Measurements from ENCODE around the gene RAET1G. TPM values are rescaled to one million over a fixed set of nuclear protein-coding genes. Genes with fewer than 3 reads are reported as not detected.

RAET1G gene
- polyA plus RNA-seq, 1 of the 3 experiments (the other 2 are of a cell fraction) = 2.5 TPM

GRCh38 chr6:149963462-149964307 lies 40.8 kb upstream of the RAET1G start, which contains the start of gene ULBP1 (continued):
- TF ChIP-seq FOXJ3 (CRISPR knock-in tag; IDR thresholded peaks at IDR 0.05) (no peak), RXRA (IDR thresholded peaks at IDR 0.05; ENCODE audit: borderline replicate concordance, low read depth) (no peak), MAX (IDR thresholded peaks at IDR 0.05; ENCODE audit: low read depth) (peak; percentile 45; the same call in 1 of the 2 replicates), GABPA (IDR thresholded peaks at IDR 0.05; ENCODE audit: low read depth) (no peak), ELF1 (IDR thresholded peaks at IDR 0.05) (no peak), ZBTB33 (IDR thresholded peaks at IDR 0.05; ENCODE audit: borderline replicate concordance, low read depth) (no peak)

GRCh38 chr6:149963212-149963461 lies 40.2 kb upstream of the RAET1G start:
- DNase-seq = no peak
- Histone ChIP-seq H3K9me2 (no peaks in the 10 kb centered on the region), H3K4me1 (ENCODE audit: control insufficient read depth in 1 of 2, insufficient read depth in 2 of 2, low read depth in 1 of 2, low read length in 1 of 2) (peaks cover 0 to 16% of the 10 kb centered on the region in 2 experiments; a peak in 1 of 4 replicates), H3K27me3 (ENCODE audit: insufficient read depth) (peaks cover 54% of the 10 kb centered on the region), H2AFZ (ENCODE audit: low read depth) (peak overlapping the region; percentile 6; the same call in 1 of the 2 replicates), H3K9me3 (no peaks in the 10 kb centered on the region), H3K79me2 (ENCODE audit: insufficient read depth) (no peaks in the 10 kb centered on the region), H3K4me2 (peak overlapping the region; percentile 62; the same call in 1 of the 2 replicates), H3F3A (replicated peaks; ENCODE audit: insufficient read depth) (no peaks in the 10 kb centered on the region), H4K20me1 (ENCODE audit: insufficient read depth) (no peaks in the 10 kb centered on the region), H3K9ac (no peak overlapping the region), H3K27ac (ENCODE audit: low read depth in 2 of 2, low read length in 1 of 2) (no peak overlapping the region), H3K36me3 (replicated peaks in 1 of 2; ENCODE audit: control insufficient read depth in 1 of 2, insufficient read depth in 2 of 2, low read length in 1 of 2) (no peaks in the 10 kb centered on the region), H3K4me3 (ENCODE audit: low read depth in 2 of 2, low read length in 1 of 2) (peak overlapping the region in 1 of 2 experiments; percentile 30; a peak in 2 of 4 replicates)
- WGBS (ENCODE audit: low lambda C conversion rate) = 19% methylated on average over 8 of the region's 8 CpGs
- CTCF ChIA-PET = no interaction called here
- TF ChIP-seq USF1 (IDR thresholded peaks at IDR 0.05; ENCODE audit: borderline replicate concordance, low read depth) = no peak
- no peak for TF ChIP-seq TEAD4 (IDR thresholded peaks at IDR 0.05; ENCODE audit: borderline replicate concordance, insufficient read depth)
- no peak for TF ChIP-seq PBX3 (IDR thresholded peaks at IDR 0.05)
- POLR2A ChIA-PET = no interaction called here

Data from SK-N-SH (cell line).